ENCODE measurements around the gene IQCK.

IQCK gene, protein sequence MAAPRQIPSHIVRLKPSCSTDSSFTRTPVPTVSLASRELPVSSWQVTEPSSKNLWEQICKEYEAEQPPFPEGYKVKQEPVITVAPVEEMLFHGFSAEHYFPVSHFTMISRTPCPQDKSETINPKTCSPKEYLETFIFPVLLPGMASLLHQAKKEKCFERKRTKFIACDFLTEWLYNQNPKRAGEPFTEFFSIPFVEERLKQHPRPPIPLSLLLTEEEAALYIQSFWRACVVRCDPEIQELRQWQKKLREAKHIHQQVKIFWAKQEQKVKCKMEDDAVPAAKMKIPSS

GRCh38 chr16:19717741-19718623 is at the start of gene IQCK, which contains the start of gene KNOP1:
Gene IQCK (plus strand): TSS chr16:19718271. CDS start chr16:19718307, 36 bp downstream.
Gene KNOP1 (minus strand): TSS chr16:19718227. CDS start chr16:19715035, 3,192 bp downstream.
- H3K4me3 ChIP-seq (ENCODE audit: low read depth, low read length) = peak within 1 kb of the TSS; percentile 87
- no peaks in the 10 kb centered on the region for H3K27me3 ChIP-seq (ENCODE audit: control insufficient read depth, insufficient read depth, low read length)
- H3K36me3 ChIP-seq (ENCODE audit: control insufficient read depth, insufficient read depth, low read length) = no peaks in the 10 kb centered on the region
- TF ChIP-seq CTCF (IDR thresholded peaks at IDR 0.05) = no peak
- peak within 1 kb of the TSS; percentile 85 for H2AFZ ChIP-seq
- peak within 1 kb of the TSS; percentile 90 for H3K27ac ChIP-seq
- H3K79me2 ChIP-seq = peaks cover 34% of the 10 kb centered on the region
- H3K9me3 ChIP-seq (ENCODE audit: control insufficient read depth, low read length) = no peaks in the 10 kb centered on the region
- peaks cover 26% of the 10 kb centered on the region for H3K4me1 ChIP-seq
- H3K9ac ChIP-seq = peak within 1 kb of the TSS; percentile 47
- H3K4me2 ChIP-seq (ENCODE audit: low read length) = peak within 1 kb of the TSS; percentile 88

DNA sequence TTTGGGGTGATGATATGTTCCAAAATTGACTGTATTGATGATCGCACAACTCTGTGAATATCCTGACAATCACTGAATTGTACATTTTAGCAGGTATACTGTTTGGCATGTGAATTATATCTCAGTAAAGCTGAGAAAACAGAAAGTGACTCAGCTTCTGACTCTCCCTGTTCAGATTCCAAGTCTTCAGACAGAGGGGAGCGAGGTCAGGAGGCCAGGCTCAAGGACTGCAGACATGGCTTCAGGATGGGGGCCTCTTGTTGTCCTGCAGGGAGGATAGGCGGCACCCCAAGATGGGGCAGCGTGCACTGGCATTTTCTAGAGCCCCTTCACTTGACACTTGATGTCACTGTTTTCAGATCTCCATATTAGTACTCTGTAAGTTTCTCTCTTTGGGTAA is 45.7 kb upstream of the IQCK start:
- no peak overlapping the region for H3K4me3 ChIP-seq (ENCODE audit: low read depth, low read length)
- H3K9me3 ChIP-seq (ENCODE audit: control insufficient read depth, low read length) = no peaks in the 10 kb centered on the region
- H3K27me3 ChIP-seq (ENCODE audit: control insufficient read depth, insufficient read depth, low read length) = no peaks in the 10 kb centered on the region
- no peak overlapping the region for H2AFZ ChIP-seq
- H3K79me2 ChIP-seq = no peaks in the 10 kb centered on the region
- TF ChIP-seq CTCF (IDR thresholded peaks at IDR 0.05) = no peak
- H3K27ac ChIP-seq = peak overlapping the region; percentile 71
- peaks cover 42% of the 10 kb centered on the region for H3K4me1 ChIP-seq
- H3K36me3 ChIP-seq (ENCODE audit: control insufficient read depth, insufficient read depth, low read length) = no peaks in the 10 kb centered on the region
- H3K9ac ChIP-seq = no peak overlapping the region
- no peak overlapping the region for H3K4me2 ChIP-seq (ENCODE audit: low read length)

DNA sequence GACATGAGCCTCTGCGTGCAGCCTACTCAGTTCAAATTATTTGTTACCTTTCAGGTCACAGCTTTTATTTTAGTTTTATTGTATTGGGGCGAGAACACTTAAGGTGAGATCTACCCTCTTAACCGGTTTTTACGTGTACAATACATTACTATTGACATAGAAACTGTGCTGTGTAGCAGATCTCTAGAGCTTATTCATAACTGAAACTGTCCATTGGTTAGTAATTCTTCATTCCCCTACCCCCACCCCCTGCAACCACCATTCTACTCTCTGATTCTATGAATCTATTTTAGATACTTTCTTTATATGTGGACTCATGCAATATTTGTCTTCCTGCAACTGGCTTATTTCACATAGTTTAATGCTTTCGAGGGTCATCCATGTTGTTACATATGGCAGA is 43.6 kb upstream of the IQCK start:
- Histone ChIP-seq H3K9me3 (ENCODE audit: control insufficient read depth, low read length) (no peaks in the 10 kb centered on the region), H3K9ac (no peak overlapping the region), H3K27ac (peak overlapping the region; percentile 17), H3K4me2 (ENCODE audit: low read length) (no peak overlapping the region), H3K4me1 (peaks cover 37% of the 10 kb centered on the region), H3K36me3 (ENCODE audit: control insufficient read depth, insufficient read depth, low read length) (no peaks in the 10 kb centered on the region), H3K27me3 (ENCODE audit: control insufficient read depth, insufficient read depth, low read length) (no peaks in the 10 kb centered on the region), H3K79me2 (no peaks in the 10 kb centered on the region), H2AFZ (no peak overlapping the region), H3K4me3 (ENCODE audit: low read depth, low read length) (no peak overlapping the region)
- TF ChIP-seq CTCF (IDR thresholded peaks at IDR 0.05) = no peak

GRCh38 chr16:19677402-19677801 is 40.7 kb upstream of the IQCK start:
- no peaks in the 10 kb centered on the region for H3K27me3 ChIP-seq (ENCODE audit: control insufficient read depth, insufficient read depth, low read length)
- peaks cover 33% of the 10 kb centered on the region for H3K4me1 ChIP-seq
- H3K4me3 ChIP-seq (ENCODE audit: low read depth, low read length) = no peak overlapping the region
- H3K9me3 ChIP-seq (ENCODE audit: control insufficient read depth, low read length) = no peaks in the 10 kb centered on the region
- peak overlapping the region; percentile 35 for H2AFZ ChIP-seq
- no peaks in the 10 kb centered on the region for H3K79me2 ChIP-seq
- no peak overlapping the region for H3K4me2 ChIP-seq (ENCODE audit: low read length)
- peak overlapping the region; percentile 58 for H3K27ac ChIP-seq
- H3K9ac ChIP-seq = no peak overlapping the region
- H3K36me3 ChIP-seq (ENCODE audit: control insufficient read depth, insufficient read depth, low read length) = no peaks in the 10 kb centered on the region
- TF ChIP-seq CTCF (IDR thresholded peaks at IDR 0.05) = no peak
